ENCODE measurements around the gene RASGRP4.

DNA sequence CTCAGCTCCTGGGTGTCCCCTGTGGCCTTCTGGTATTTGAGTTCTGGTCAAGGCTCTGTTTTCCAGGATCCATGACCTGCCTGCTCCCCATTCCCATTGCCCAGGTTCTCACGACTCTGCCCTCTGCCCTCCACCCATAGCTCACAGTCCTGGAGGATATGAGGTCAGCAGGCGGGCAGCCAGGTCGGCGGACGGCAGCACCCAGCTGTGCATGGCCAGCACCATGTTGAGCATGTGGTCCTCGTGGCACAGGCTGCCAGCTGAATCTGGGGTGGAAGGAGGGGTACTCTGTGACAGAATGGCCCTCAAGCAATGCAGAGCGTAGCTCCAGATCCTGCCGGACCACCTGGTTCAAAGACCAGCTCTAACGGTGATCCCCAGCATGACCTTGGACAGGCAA is 5.1 kb downstream of the RASGRP4 start:
- no peak for TF ChIP-seq POLR2A (IDR thresholded peaks at IDR 0.05)
- no peak for TF ChIP-seq EP300 (IDR thresholded peaks at IDR 0.05)
- TF ChIP-seq CTCF (IDR thresholded peaks at IDR 0.05), result no peak
- no peak for TF ChIP-seq POLR2AphosphoS5 (IDR thresholded peaks at IDR 0.05)
